NOMO-1 (cell line): ENCODE data around the gene RNF112.
"Not testable (repeated sequence)": the region's sequence is repeated elsewhere in the genome, so short reads cannot be mapped to it uniquely, and the experiment has no call there.

Experiments
- DNase-seq, 2 experiments: peaks; one replicate each; lab custom pipeline; 2025; ENCODE audit not compliant: unreplicated experiment in 2 of 2; lab: John Stamatoyannopoulos, UW

Gene RNF112

GRCh38 chr17:19442731-19443130 lies 31.7 kb downstream of the RNF112 start:
- DNase-seq = no peak

- DNase-seq = no peak
Measured at GRCh38 chr17:19443148-19443547, 32.1 kb downstream of the RNF112 start.

GRCh38 chr17:19445105-19445504 lies 34.1 kb downstream of the RNF112 start:
- DNase-seq = no peak

GRCh38 chr17:19446577-19446976 lies 35.5 kb downstream of the RNF112 start:
- not testable (repeated sequence) for DNase-seq

GRCh38 chr17:19447085-19447583 lies 36.1 kb downstream of the RNF112 start:
- peak in 1 of 2 experiments; percentile 42 for DNase-seq

- no peak for DNase-seq
Measured at GRCh38 chr17:19448341-19449268, 37.6 kb downstream of the RNF112 start.

GRCh38 chr17:19449656-19450055 lies 38.6 kb downstream of the RNF112 start:
- DNase-seq = no peak

- DNase-seq = no peak
Measured at GRCh38 chr17:19453296-19453695, 42.3 kb downstream of the RNF112 start.

- DNase-seq = no peak
Measured at GRCh38 chr17:19454074-19454473, 43.0 kb downstream of the RNF112 start.

- no peak for DNase-seq
Measured at GRCh38 chr17:19456016-19456927, 45.2 kb downstream of the RNF112 start.

GRCh38 chr17:19457046-19457445 lies 46.0 kb downstream of the RNF112 start:
- DNase-seq = no peak

GRCh38 chr17:19457830-19458271 lies 46.8 kb downstream of the RNF112 start:
- no peak for DNase-seq

- not testable (repeated sequence) for DNase-seq
Measured at GRCh38 chr17:19458481-19458880, 47.4 kb downstream of the RNF112 start.

- DNase-seq = not testable (repeated sequence)
Measured at GRCh38 chr17:19459018-19459655, 48.1 kb downstream of the RNF112 start.

GRCh38 chr17:19460700-19461099 lies 49.7 kb downstream of the RNF112 start:
- DNase-seq = no peak

GRCh38 chr17:19461116-19461515 lies 50.1 kb downstream of the RNF112 start:
- no peak for DNase-seq

- DNase-seq = no peak
Measured at GRCh38 chr17:19461681-19462080, 50.6 kb downstream of the RNF112 start.

GRCh38 chr17:19462456-19463035 lies 51.5 kb downstream of the RNF112 start:
- not testable (repeated sequence) for DNase-seq

- peak in 1 of 2 experiments; percentile 26 for DNase-seq
Measured at GRCh38 chr17:19464031-19465026, 53.3 kb downstream of the RNF112 start.
